Suprapubic skin (tissue), 4 donors: ENCODE data around the gene FAM111A. TPM values are rescaled to one million over a fixed set of nuclear protein-coding genes. Genes with fewer than 3 reads are reported as not detected.

Experiments used
- DNase-seq, 2 donors: peaks; one replicate each; pipeline ENCODE4 v3.0.0-alpha.2; 2019; ENCODE audit warnings: low spot score in 2 of 2
- H3K27ac ChIP-seq: fragments of 200-600 bp; sonication (generic); one replicate; pipeline ENCODE4 v1.5.1; 2019
- H3K27me3 ChIP-seq: fragments of 200-600 bp; sonication (generic); one replicate; pipeline ENCODE4 v1.5.1; 2019
- H3K36me3 ChIP-seq: fragments of 200-600 bp; sonication (generic); one replicate; pipeline ENCODE4 v1.5.1; 2019
- H3K4me1 ChIP-seq: fragments of 200-600 bp; sonication (generic); one replicate; pipeline ENCODE4 v1.5.1; 2019
- H3K4me3 ChIP-seq: fragments of 200-600 bp; sonication (generic); one replicate; pipeline ENCODE4 v1.5.1; 2019; ENCODE audit warnings: mild to moderate bottlenecking
- H3K9me3 ChIP-seq: fragments of 200-600 bp; sonication (generic); one replicate; pipeline ENCODE4 v1.5.1; 2019
- CTCF ChIP-seq, 2 donors: fragments of 200-600 bp in 1 of 2; fragments of 450-650 bp in 1 of 2; sonication (generic) in 1 of 2; IDR thresholded peaks; one replicate each; pipeline ENCODE4 v1.5.1; 2016 to 2019; ENCODE audit warnings: antibody characterized with exemption in 2 of 2, mild to moderate bottlenecking in 1 of 2, moderate library complexity in 1 of 2
- EP300 ChIP-seq: sonication (generic); formaldehyde crosslinking; IDR thresholded peaks from one replicate; pipeline ENCODE4 v1.6.1; 2017; ENCODE audit warnings: antibody characterized with exemption
- POLR2A ChIP-seq, 2 donors: fragments of 450-650 bp; IDR thresholded peaks; one replicate each; pipeline ENCODE4 v1.6.1; 2017; ENCODE audit warnings: antibody characterized with exemption in 2 of 2, mild to moderate bottlenecking in 2 of 2, moderate library complexity in 2 of 2
- POLR2AphosphoS5 ChIP-seq, 3 donors: sonication (generic); formaldehyde crosslinking; IDR thresholded peaks; one replicate each; pipeline ENCODE4 v1.6.1; 2017; ENCODE audit warnings: antibody characterized with exemption in 3 of 3
- WGBS: methylation state at CpG from one replicate; pipeline ENCODE4 v1.1.5; 2018; 5-methylcytosine and 5-hydroxymethylcytosine counted together
- total RNA-seq, 4 donors: library from RNA; depleted of rRNA; stranded (reverse); fragments of >200 nt; gene quantifications; one replicate each; pipeline ENCODE4 v1.1.0, GENCODE V29; 2016

The FAM111A gene
- total RNA-seq, 4 donors from 2014 or later, result 12.5 to 55.7 (median 21.6) TPM

DNA sequence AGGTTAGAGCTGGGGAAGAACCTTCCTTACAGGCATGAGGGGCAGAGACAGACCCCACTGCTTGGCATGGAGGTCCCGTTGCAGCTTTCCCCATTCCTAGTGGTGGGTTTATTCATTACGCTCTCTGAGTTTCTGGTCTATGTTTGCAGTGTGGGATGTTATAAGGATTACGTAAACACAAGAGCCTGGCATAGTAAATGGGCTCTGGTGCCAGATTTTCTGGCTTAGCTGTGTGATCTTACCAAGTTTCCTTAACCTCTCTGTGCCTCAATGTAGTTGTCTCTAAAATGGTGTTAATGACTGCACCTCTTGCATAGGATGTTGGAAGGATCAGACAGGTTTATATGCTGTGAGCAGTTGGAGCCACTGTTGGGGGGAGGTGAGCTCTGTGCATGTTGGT is 44.4 kb downstream of the FAM111A start:
- H3K36me3 ChIP-seq, result peaks cover 7% of the 10 kb centered on the region

DNA sequence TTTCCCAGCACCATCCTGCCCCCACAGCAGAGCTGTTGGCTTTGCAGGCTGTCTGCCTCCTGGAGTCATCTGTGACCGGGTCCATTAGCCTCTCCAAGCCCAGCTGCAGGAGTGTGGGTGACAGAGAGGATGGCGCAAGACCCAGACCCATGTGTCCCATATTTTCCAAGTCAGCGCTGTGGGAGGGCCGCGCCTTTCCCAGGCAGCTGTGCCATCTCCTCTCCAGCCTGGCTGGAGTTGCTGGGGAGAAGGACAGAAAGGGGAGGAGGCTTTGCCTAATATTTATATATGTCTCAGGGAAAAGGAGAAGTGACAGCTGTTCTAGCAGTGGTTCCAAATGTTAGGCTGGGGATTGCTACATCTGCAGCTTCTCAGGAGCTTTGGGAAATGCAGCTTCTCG is 44.9 kb downstream of the FAM111A start:
- no peaks in the 10 kb centered on the region for H3K9me3 ChIP-seq
- no peaks in the 10 kb centered on the region for H3K27me3 ChIP-seq
- no peak for TF ChIP-seq CTCF (IDR thresholded peaks at IDR 0.05)
- TF ChIP-seq POLR2AphosphoS5 (IDR thresholded peaks at IDR 0.05), result no peak
- no peak for TF ChIP-seq EP300
- no peak for TF ChIP-seq POLR2A (IDR thresholded peaks at IDR 0.05)
- peak; percentile 85 to 87 for DNase-seq
- no peak overlapping the region for H3K27ac ChIP-seq
- no peak overlapping the region for H3K4me3 ChIP-seq
- WGBS, result 66% methylated on average over 6 of the region's 6 CpGs
- peaks cover 32% of the 10 kb centered on the region for H3K4me1 ChIP-seq
- peaks cover 8% of the 10 kb centered on the region for H3K36me3 ChIP-seq

More for the DNA sequence above, 44.4 kb downstream of the FAM111A start:
- Histone ChIP-seq H3K9me3 (no peaks in the 10 kb centered on the region), H3K4me1 (peaks cover 32% of the 10 kb centered on the region), H3K27ac (peak overlapping the region; percentile 20), H3K4me3 (no peak overlapping the region), H3K27me3 (no peaks in the 10 kb centered on the region)
- TF ChIP-seq CTCF (IDR thresholded peaks at IDR 0.05), result no peak
- no peak for TF ChIP-seq POLR2AphosphoS5 (IDR thresholded peaks at IDR 0.05)
- TF ChIP-seq EP300, result no peak
- TF ChIP-seq POLR2A (IDR thresholded peaks at IDR 0.05), result no peak
- no peak for DNase-seq
- whole genome bisulfite sequencing, result 62% methylated on average over 3 of the region's 3 CpGs

- DNase-seq, result no peak
- no peaks in the 10 kb centered on the region for H3K9me3 ChIP-seq
- peaks cover 8% of the 10 kb centered on the region for H3K36me3 ChIP-seq
- H3K27ac ChIP-seq, result no peak overlapping the region
- no peaks in the 10 kb centered on the region for H3K27me3 ChIP-seq
- WGBS, result 92% methylated on average over 4 of the region's 4 CpGs
- TF ChIP-seq POLR2AphosphoS5 (IDR thresholded peaks at IDR 0.05) (no peak), POLR2A (IDR thresholded peaks at IDR 0.05) (no peak), CTCF (IDR thresholded peaks at IDR 0.05) (no peak), EP300 (no peak)
- peaks cover 27% of the 10 kb centered on the region for H3K4me1 ChIP-seq
- H3K4me3 ChIP-seq, result no peak overlapping the region
Observed at GRCh38 chr11:59188954-59189353, 46.3 kb downstream of the FAM111A start.

DNA sequence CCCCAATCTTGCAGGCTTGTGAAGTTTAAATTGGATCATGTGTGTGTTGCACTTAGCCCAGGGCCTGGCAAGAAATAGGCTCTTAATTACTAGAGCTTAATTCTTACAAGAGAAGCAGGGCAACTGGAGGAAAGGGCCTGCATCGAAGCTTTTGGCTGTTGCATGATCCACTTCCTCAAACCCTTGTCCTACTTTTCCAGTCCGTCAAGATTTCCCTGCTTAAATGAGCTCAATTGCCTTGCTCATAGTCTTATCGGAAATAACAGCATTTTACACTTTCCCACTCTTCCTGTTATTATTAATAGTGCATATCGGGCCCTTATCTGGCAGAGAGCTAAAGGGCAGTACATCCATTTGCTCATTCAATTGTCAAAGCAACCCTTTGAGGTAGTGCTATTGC is 47.3 kb downstream of the FAM111A start:
- H3K27ac ChIP-seq, result no peak overlapping the region

GRCh38 chr11:59191095-59191494 is 48.4 kb downstream of the FAM111A start:
- H3K36me3 ChIP-seq, result peaks cover 12% of the 10 kb centered on the region
- no peak for TF ChIP-seq CTCF (IDR thresholded peaks at IDR 0.05)
- no peak for TF ChIP-seq POLR2A (IDR thresholded peaks at IDR 0.05)
- no peak for TF ChIP-seq EP300
- no peak for TF ChIP-seq POLR2AphosphoS5 (IDR thresholded peaks at IDR 0.05)
- peaks cover 16% of the 10 kb centered on the region for H3K4me1 ChIP-seq
- 95% methylated on average over 4 of the region's 4 CpGs for WGBS
- H3K9me3 ChIP-seq, result no peaks in the 10 kb centered on the region
- H3K4me3 ChIP-seq, result no peak overlapping the region
- no peak for DNase-seq
- no peak overlapping the region for H3K27ac ChIP-seq
- H3K27me3 ChIP-seq, result no peaks in the 10 kb centered on the region

More for the DNA sequence above, 47.3 kb downstream of the FAM111A start:
- Histone ChIP-seq H3K36me3 (peaks cover 8% of the 10 kb centered on the region), H3K9me3 (no peaks in the 10 kb centered on the region), H3K27me3 (no peaks in the 10 kb centered on the region), H3K4me1 (peaks cover 20% of the 10 kb centered on the region), H3K4me3 (no peak overlapping the region)
- WGBS, result 43% methylated on average over 4 of the region's 4 CpGs
- DNase-seq, result no peak
- TF ChIP-seq CTCF (IDR thresholded peaks at IDR 0.05) (no peak), POLR2AphosphoS5 (IDR thresholded peaks at IDR 0.05) (no peak), EP300 (no peak), POLR2A (IDR thresholded peaks at IDR 0.05) (no peak)
